ENCODE results near the gene WDR37.
"Not testable (repeated sequence)": the region's sequence is repeated elsewhere in the genome, so short reads cannot be mapped to it uniquely, and the experiment has no call there.

WDR37 gene

GRCh38 chr10:1151076-1152033 lies 95.2 kb downstream of the WDR37 start:
- no peak for TF ChIP-seq JUND (IDR thresholded peaks at IDR 0.05; ENCODE audit: low read depth)
- no peak for DNase-seq (ENCODE audit: low read depth in 1 of 2, low spot score in 1 of 2)
- in situ Hi-C loops (cut with HindIII; ENCODE audit: low pct_unique_long_range_greater_than_20kb, low sequenced_read_pairs) = no loop called here

- in situ Hi-C loops (cut with HindIII; ENCODE audit: low pct_unique_long_range_greater_than_20kb, low sequenced_read_pairs) = no loop called here
- DNase-seq (ENCODE audit: low read depth in 1 of 2, low spot score in 1 of 2) = no peak
- no peak for TF ChIP-seq JUND (IDR thresholded peaks at IDR 0.05; ENCODE audit: low read depth)
Measured at GRCh38 chr10:1152386-1153250, 96.4 kb downstream of the WDR37 start.

GRCh38 chr10:1153251-1153763 lies 97.1 kb downstream of the WDR37 start:
- DNase-seq (ENCODE audit: low read depth in 1 of 2, low spot score in 1 of 2) = no peak

GRCh38 chr10:1153805-1154351 lies 97.7 kb downstream of the WDR37 start:
- TF ChIP-seq JUND (IDR thresholded peaks at IDR 0.05; ENCODE audit: low read depth) = no peak
- in situ Hi-C loops (cut with HindIII; ENCODE audit: low pct_unique_long_range_greater_than_20kb, low sequenced_read_pairs) = no loop called here
- DNase-seq (ENCODE audit: low read depth in 1 of 2, low spot score in 1 of 2) = no peak

More at GRCh38 chr10:1153251-1153763, 97.1 kb downstream of the WDR37 start:
- in situ Hi-C loops (cut with HindIII; ENCODE audit: low pct_unique_long_range_greater_than_20kb, low sequenced_read_pairs) = no loop called here
- TF ChIP-seq JUND (IDR thresholded peaks at IDR 0.05; ENCODE audit: low read depth) = no peak

- in situ Hi-C loops (cut with HindIII; ENCODE audit: low pct_unique_long_range_greater_than_20kb, low sequenced_read_pairs) = no loop called here
- no peak for TF ChIP-seq JUND (IDR thresholded peaks at IDR 0.05; ENCODE audit: low read depth)
- no peak for DNase-seq (ENCODE audit: low read depth in 1 of 2, low spot score in 1 of 2)
Measured at GRCh38 chr10:1154531-1155295, 98.5 kb downstream of the WDR37 start.

GRCh38 chr10:1155791-1156615 lies 99.8 kb downstream of the WDR37 start:
- DNase-seq (ENCODE audit: low read depth in 1 of 2, low spot score in 1 of 2) = no peak
- no peak for TF ChIP-seq JUND (IDR thresholded peaks at IDR 0.05; ENCODE audit: low read depth)
- in situ Hi-C loops (cut with HindIII; ENCODE audit: low pct_unique_long_range_greater_than_20kb, low sequenced_read_pairs) = no loop called here

- TF ChIP-seq JUND (IDR thresholded peaks at IDR 0.05; ENCODE audit: low read depth) = no peak
- in situ Hi-C loops (cut with HindIII; ENCODE audit: low pct_unique_long_range_greater_than_20kb, low sequenced_read_pairs) = no loop called here
- DNase-seq (ENCODE audit: low read depth in 1 of 2, low spot score in 1 of 2) = no peak
Measured at GRCh38 chr10:1156616-1156886, 100.4 kb downstream of the WDR37 start.

- TF ChIP-seq JUND (IDR thresholded peaks at IDR 0.05; ENCODE audit: low read depth) = no peak
- in situ Hi-C loops (cut with HindIII; ENCODE audit: low pct_unique_long_range_greater_than_20kb, low sequenced_read_pairs) = no loop called here
- DNase-seq (ENCODE audit: low read depth in 1 of 2, low spot score in 1 of 2) = no peak
Measured at GRCh38 chr10:1156921-1157614, 100.9 kb downstream of the WDR37 start.

GRCh38 chr10:1157615-1157933 lies 101.4 kb downstream of the WDR37 start:
- TF ChIP-seq JUND (IDR thresholded peaks at IDR 0.05; ENCODE audit: low read depth) = no peak
- in situ Hi-C loops (cut with HindIII; ENCODE audit: low pct_unique_long_range_greater_than_20kb, low sequenced_read_pairs) = no loop called here
- no peak for DNase-seq (ENCODE audit: low read depth in 1 of 2, low spot score in 1 of 2)

- in situ Hi-C loops (cut with HindIII; ENCODE audit: low pct_unique_long_range_greater_than_20kb, low sequenced_read_pairs) = no loop called here
- DNase-seq (ENCODE audit: low read depth in 1 of 2, low spot score in 1 of 2) = no peak
- no peak for TF ChIP-seq JUND (IDR thresholded peaks at IDR 0.05; ENCODE audit: low read depth)
Measured at GRCh38 chr10:1158066-1158465, 101.9 kb downstream of the WDR37 start.

GRCh38 chr10:1158536-1158935 lies 102.4 kb downstream of the WDR37 start:
- DNase-seq (ENCODE audit: low read depth in 1 of 2, low spot score in 1 of 2); in situ Hi-C loops (cut with HindIII; ENCODE audit: low pct_unique_long_range_greater_than_20kb, low sequenced_read_pairs): not testable (repeated sequence)
